ENCODE results near the gene ADAMTS6.

Gene ADAMTS6

DNA sequence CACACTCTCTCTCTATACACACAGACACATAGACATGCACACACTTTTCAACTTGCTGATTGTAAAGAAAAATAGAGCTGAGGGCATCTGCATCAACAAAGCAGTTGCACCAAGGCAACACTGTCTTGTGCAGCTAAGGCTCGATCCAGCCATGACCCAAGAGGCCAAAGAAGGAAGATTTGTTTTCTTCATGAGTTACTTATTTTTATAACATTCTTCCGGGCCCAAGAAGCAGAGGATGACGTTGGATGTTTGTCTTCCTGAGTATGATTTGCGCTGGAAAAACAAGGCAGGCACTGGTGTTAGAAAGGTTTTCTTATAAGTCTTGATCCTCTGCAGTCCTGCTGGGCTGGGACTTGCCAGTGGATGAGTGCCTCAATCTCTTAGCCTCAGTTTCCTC is 344.1 kb downstream of the ADAMTS6 start:
- FAIRE-seq: no peak
- no peak for DNase-seq (ENCODE audit: insufficient read length, low spot score)
- TF ChIP-seq TAF1 (IDR thresholded peaks at IDR 0.05; ENCODE audit: low read depth, low read length) (no peak), POLR2A (IDR thresholded peaks at IDR 0.05; ENCODE audit: low read depth, low read length) (no peak), SPI1 (IDR thresholded peaks at IDR 0.05; ENCODE audit: low read depth, low read length) (no peak), PAX5 (IDR thresholded peaks at IDR 0.05; ENCODE audit: insufficient read depth, low read length, severe bottlenecking) (no peak), POLR2AphosphoS5 (IDR thresholded peaks at IDR 0.05; ENCODE audit: low read depth, low read length) (no peak)

DNA sequence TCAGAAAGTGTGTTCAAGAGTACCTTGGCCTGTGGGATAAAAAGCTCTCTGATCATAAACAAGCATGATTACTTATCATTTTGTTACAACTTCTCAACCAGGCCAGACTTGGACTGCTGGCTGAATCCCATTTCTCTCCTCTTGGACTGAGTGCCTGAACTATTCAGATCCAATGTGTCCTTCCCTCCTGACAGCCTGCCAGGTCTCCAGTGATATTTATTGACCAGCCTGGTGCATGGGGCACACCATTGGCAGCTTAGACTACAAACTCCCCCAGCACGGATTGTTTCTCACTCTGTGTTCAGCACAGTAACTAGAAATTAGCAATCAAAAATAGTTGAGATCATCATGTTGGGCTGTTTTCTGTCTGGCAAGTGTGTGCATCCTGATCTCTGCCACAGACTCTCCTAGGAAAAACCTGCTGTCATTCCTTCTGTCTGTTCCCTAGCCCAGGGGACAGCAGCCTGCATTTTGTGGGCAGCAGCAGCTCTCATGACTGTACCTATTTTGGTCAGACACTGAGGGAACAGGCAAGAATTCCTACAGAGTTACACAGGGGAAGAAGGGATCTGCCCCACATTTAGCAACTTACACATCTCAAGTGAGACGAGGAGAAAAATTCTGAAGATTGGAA is 348.1 kb downstream of the ADAMTS6 start:
- DNase-seq (ENCODE audit: insufficient read length, low spot score) (no peak), FAIRE-seq (no peak)
- TF ChIP-seq SPI1 (IDR thresholded peaks at IDR 0.05; ENCODE audit: low read depth, low read length): no peak
- no peak for TF ChIP-seq TAF1 (IDR thresholded peaks at IDR 0.05; ENCODE audit: low read depth, low read length)
- no peak for TF ChIP-seq POLR2A (IDR thresholded peaks at IDR 0.05; ENCODE audit: low read depth, low read length)
- no peak for TF ChIP-seq POLR2AphosphoS5 (IDR thresholded peaks at IDR 0.05; ENCODE audit: low read depth, low read length)
- TF ChIP-seq POU2F2 (IDR thresholded peaks at IDR 0.05; ENCODE audit: low read depth, low read length): no peak
- no peak for TF ChIP-seq PAX5 (IDR thresholded peaks at IDR 0.05; ENCODE audit: insufficient read depth, low read length, severe bottlenecking)

DNA sequence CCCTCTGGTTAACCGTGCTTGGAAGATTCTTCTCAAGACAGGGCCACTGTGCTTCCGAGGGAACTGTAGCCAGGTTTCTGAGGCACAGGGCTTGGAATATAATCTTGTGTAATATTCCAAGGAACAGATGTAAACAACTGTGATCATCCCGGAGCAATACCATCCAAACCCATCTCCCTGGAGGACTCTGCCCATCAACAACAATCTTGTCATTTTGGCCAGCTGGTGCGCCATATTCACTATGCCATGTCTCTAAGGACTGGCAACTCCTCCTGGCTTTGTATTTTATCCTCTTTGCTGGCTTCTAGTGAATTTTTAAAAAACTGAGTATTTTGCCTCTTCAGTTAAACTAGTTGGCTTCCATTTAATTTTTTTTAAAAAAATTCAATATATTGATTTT is 349.3 kb downstream of the ADAMTS6 start:
- no peak for TF ChIP-seq SPI1 (IDR thresholded peaks at IDR 0.05; ENCODE audit: low read depth, low read length)
- no peak for TF ChIP-seq TAF1 (IDR thresholded peaks at IDR 0.05; ENCODE audit: low read depth, low read length)
- no peak for TF ChIP-seq PAX5 (IDR thresholded peaks at IDR 0.05; ENCODE audit: insufficient read depth, low read length, severe bottlenecking)
- no peak for FAIRE-seq
- DNase-seq (ENCODE audit: insufficient read length, low spot score): no peak

DNA sequence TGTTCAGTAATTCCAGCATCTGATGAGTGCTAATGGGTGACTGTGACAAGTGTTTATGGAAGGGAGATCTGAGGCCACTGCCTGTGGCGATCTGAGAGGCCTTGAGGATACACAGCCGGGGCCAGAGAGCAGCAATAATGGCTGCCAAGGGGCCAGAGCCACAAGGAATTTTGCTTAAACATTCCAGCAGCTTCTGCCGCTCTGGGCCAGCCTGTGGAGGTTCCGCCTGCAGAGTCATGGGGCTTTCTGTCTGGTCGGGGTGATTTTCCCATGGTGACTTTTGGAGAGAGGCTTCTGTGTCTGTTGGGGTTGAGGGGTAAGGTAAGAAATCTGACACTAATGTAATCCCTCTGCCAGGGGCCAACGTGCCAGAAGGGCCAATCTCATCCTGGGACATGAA is 353.5 kb downstream of the ADAMTS6 start:
- DNase-seq (ENCODE audit: insufficient read length, low spot score): no peak
- TF ChIP-seq POLR2A (IDR thresholded peaks at IDR 0.05; ENCODE audit: low read depth, low read length) (no peak), TAF1 (IDR thresholded peaks at IDR 0.05; ENCODE audit: low read depth, low read length) (no peak), SPI1 (IDR thresholded peaks at IDR 0.05; ENCODE audit: low read depth, low read length) (no peak), POU2F2 (IDR thresholded peaks at IDR 0.05; ENCODE audit: low read depth, low read length) (no peak), PAX5 (IDR thresholded peaks at IDR 0.05; ENCODE audit: insufficient read depth, low read length, severe bottlenecking) (no peak), POLR2AphosphoS5 (IDR thresholded peaks at IDR 0.05; ENCODE audit: low read depth, low read length) (no peak)
- FAIRE-seq: no peak

DNA sequence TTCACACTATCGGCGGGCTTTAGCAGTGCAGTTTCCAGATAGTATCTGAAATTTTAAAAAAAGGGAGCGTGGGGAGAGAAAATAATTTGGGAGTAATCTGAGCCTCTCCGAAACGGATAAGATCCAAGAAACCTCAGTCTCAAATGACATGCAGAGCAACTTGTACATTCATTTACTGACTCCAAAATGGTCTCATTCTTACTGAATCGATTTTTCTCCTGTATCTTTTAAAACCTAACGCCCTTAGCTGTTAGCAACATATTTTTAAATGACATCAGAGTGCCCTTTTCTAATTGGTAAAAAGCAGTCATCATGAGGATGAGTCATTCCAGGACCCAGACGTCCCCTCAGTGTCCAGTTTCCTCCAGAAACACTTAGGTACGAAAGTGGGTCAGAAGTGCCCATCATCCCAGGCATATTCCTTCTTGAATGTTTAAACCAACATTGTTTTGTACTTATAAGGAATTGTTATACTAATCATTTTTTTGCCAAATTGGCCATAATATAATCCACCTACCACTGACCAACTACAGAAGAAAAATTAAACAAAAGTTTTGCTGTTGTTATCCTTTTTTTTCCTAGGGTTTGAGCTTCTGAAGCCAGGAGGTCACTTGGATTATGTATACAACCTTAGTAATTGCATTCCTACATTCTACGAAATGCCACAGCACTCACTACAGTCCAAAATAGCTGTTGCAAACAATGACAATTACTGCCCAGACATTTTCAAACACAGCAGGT is 354.4 kb downstream of the ADAMTS6 start:
- FAIRE-seq (no peak), DNase-seq (ENCODE audit: insufficient read length, low spot score) (no peak)
- TF ChIP-seq POLR2AphosphoS5 (IDR thresholded peaks at IDR 0.05; ENCODE audit: low read depth, low read length) (no peak), POU2F2 (IDR thresholded peaks at IDR 0.05; ENCODE audit: low read depth, low read length) (no peak), SPI1 (IDR thresholded peaks at IDR 0.05; ENCODE audit: low read depth, low read length) (no peak), TAF1 (IDR thresholded peaks at IDR 0.05; ENCODE audit: low read depth, low read length) (no peak)

DNA sequence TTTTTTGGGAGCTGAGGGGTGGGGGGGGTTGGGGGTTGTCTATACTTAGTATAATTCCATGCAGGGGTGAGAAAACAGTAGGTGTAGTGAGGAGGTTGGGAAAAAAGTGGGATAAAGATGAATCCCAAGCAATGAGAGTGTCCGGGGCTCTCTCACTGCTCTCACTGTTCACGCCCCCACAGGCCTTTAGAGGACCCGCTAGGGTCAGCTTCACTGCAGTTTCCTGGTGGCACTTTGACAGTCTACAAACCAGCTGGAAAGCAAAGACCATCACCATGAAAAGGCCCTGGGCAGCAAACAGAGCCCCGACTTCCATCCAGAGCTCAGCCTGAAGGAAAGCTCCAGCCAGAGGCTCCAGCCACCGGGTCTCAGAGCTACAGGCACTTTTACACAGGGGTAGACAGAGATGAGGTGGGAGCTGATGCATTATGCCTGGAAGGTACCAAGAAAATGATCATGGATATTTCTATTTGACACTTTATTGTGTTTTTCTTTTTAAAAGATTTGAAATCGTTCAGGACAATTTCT is 355.1 kb downstream of the ADAMTS6 start:
- DNase-seq (ENCODE audit: insufficient read length, low spot score) (no peak), FAIRE-seq (no peak)
- TF ChIP-seq POU2F2 (IDR thresholded peaks at IDR 0.05; ENCODE audit: low read depth, low read length) (no peak), POLR2AphosphoS5 (IDR thresholded peaks at IDR 0.05; ENCODE audit: low read depth, low read length) (no peak), SPI1 (IDR thresholded peaks at IDR 0.05; ENCODE audit: low read depth, low read length) (no peak), TAF1 (IDR thresholded peaks at IDR 0.05; ENCODE audit: low read depth, low read length) (no peak), PAX5 (IDR thresholded peaks at IDR 0.05; ENCODE audit: insufficient read depth, low read length, severe bottlenecking) (no peak), POLR2A (IDR thresholded peaks at IDR 0.05; ENCODE audit: low read depth, low read length) (no peak)

DNA sequence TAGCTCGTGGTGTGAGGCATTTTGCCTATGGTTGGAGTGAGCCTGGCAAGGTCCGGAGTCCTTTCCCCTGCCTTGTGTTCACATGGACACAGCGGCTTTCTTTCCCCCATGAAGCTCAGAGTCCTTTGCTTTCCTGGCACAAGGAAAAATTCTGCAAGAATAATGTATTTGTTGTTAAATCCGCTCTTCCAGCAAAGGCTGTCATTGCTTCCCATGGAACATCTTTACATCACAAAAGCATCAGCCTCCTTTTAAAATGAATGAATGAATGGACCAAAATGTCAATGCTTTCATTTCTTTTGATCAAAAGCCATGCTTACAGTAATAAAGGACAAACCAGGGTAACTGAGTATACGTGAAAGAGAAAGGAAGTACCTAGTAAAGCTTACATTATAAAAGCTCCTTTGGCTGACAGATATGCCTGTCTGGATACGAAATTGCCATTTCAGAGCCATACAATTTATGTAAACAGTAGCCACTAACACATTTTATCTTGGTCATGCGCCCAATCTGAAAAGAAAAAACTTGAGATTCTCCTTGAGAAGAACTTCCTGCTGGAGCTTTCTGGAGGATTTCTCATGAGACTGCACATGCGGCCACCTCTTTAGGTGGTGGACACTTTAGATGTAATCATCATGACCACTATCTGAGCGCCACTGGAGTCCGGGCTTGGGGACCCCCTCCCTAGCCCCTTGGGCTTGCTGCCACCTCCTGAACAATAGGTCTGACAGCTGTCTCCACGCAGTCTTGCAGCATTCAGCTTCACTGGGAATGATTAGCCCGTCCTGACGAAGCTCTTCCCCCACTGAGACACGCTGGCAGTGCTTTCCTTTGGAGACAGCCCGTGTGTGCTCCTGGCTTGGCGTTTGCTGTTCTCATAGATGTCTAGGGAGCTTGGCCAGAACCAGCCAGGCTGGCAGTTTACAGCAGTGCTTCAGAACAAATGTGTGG is 355.9 kb downstream of the ADAMTS6 start:
- DNase-seq (ENCODE audit: insufficient read length, low spot score) (no peak), FAIRE-seq (no peak)
- no peak for TF ChIP-seq POLR2A (IDR thresholded peaks at IDR 0.05; ENCODE audit: low read depth, low read length)
- TF ChIP-seq PAX5 (IDR thresholded peaks at IDR 0.05; ENCODE audit: insufficient read depth, low read length, severe bottlenecking): no peak

DNA sequence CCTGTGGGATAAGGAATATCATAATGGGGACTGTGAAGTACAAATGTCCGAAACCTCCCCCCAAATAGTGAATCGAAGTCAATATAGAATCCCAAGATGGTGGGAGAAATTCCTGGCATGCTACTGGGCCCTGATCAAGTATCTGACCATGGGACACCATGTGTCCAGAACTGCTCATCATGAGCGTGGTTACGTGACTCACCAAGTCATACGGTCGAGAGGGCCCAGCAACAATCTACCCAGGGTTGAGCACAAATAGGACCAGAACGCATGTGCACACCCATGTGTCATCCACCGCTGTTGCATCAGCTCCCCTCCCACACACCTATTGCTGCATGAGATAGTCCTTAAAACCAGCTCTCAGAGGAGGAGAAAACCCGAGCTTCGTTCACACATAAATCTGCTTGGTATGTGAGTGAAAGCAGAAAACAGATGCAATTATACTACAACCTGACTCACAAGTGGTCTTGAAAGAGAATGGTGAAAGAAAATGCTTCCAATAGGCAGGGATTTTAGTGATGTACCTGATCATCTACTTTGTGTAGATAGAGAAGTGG is 359.8 kb downstream of the ADAMTS6 start:
- TF ChIP-seq POLR2A (IDR thresholded peaks at IDR 0.05; ENCODE audit: low read depth, low read length) (no peak), SPI1 (IDR thresholded peaks at IDR 0.05; ENCODE audit: low read depth, low read length) (no peak), TAF1 (IDR thresholded peaks at IDR 0.05; ENCODE audit: low read depth, low read length) (no peak), POLR2AphosphoS5 (IDR thresholded peaks at IDR 0.05; ENCODE audit: low read depth, low read length) (no peak), POU2F2 (IDR thresholded peaks at IDR 0.05; ENCODE audit: low read depth, low read length) (no peak), PAX5 (IDR thresholded peaks at IDR 0.05; ENCODE audit: insufficient read depth, low read length, severe bottlenecking) (no peak)
- FAIRE-seq (no peak), DNase-seq (ENCODE audit: insufficient read length, low spot score) (no peak)

DNA sequence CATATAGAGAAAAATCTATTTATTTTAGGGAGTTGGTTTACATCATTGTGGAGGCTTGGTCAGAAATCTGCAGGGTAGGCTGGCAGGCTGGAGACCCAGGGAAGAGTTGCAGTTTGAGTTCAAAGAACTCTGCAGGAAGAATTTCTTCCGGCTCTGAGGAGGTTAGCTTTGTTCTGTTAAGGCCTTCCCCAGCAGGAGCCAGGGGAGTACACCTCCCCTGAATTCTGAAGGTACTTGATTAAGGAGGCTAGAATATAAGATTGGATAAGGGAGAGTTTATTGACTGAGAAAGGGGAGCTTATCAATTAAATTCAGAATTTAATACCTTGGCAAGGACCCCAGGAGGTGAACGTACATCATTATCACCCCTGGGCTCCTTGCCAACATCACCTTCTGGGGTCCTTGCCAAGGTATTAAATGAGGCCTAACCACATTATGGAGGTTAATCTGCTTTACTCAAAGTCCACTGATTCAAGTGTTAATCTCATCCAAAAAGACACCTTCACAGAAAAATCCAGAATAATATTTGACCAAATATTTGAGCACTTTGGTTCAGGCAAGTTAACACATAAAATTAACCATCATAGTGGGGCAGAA is 361.3 kb downstream of the ADAMTS6 start:
- no peak for DNase-seq (ENCODE audit: insufficient read length, low spot score)
- TF ChIP-seq POLR2A (IDR thresholded peaks at IDR 0.05; ENCODE audit: low read depth, low read length) (no peak), PAX5 (IDR thresholded peaks at IDR 0.05; ENCODE audit: insufficient read depth, low read length, severe bottlenecking) (no peak), POLR2AphosphoS5 (IDR thresholded peaks at IDR 0.05; ENCODE audit: low read depth, low read length) (no peak), SPI1 (IDR thresholded peaks at IDR 0.05; ENCODE audit: low read depth, low read length) (no peak), POU2F2 (IDR thresholded peaks at IDR 0.05; ENCODE audit: low read depth, low read length) (no peak), TAF1 (IDR thresholded peaks at IDR 0.05; ENCODE audit: low read depth, low read length) (no peak)
- no peak for FAIRE-seq

Data from GM12891 (cell line).